Esophagus mucosa (tissue), 1 donor: ENCODE data around the gene SIVA1. TPM values are rescaled to one million over a fixed set of nuclear protein-coding genes. Genes with fewer than 3 reads are reported as not detected.

Experiments used
- ATAC-seq: fragments of 200-7000 bp; cut with Tn5 transposase; one replicate; pipeline ENCODE4 v1.9.1; 2020
- total RNA-seq: library from RNA; stranded (reverse); gene quantifications from one replicate; pipeline ENCODE4 v1.2.4, GENCODE V29; 2023
- donor health status: DM: yes; HTN: yes; CAD: no.

SIVA1 gene
- total RNA-seq, 1 donor from 2014 or later: 51.6 TPM

DNA sequence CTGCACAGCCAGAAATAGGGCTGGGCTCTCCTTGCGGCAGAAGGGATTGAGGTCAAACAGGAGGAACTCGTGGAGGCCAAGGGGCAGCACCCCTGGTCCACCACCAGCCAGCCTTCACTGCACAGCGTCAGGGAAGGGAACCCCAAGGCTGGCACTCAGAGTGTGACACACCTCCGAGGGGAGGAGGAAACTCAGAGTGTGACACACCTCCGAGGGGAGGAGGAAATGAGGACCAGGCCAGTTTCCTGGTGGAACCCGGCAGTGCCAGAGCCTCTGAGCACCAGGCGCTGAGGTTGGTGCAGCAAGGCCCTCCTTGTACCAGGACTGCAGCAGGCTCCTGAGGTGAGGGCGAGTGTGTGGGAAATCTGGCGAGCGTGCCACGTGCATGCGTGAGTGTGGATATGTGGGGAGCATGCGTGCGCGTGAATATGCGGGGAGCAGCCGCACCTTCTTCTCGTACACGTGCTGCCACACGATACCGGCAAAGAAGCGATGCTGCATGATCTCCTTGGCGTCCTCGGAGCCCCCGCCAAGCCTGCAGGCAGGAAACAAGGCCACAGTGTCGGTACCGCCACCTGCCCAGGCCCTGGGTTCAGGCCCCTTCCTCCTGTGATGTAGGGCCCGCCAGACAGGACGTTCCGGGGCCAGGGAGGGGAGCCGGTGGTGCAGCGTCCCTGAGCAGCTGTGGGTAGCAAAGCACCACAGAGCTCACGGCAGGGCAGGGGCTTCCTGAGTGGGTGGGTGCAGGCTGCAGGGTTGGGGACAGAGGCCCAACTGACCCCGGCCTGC is 19.2 kb downstream of the SIVA1 start:
- peak; percentile 55 for ATAC-seq

DNA sequence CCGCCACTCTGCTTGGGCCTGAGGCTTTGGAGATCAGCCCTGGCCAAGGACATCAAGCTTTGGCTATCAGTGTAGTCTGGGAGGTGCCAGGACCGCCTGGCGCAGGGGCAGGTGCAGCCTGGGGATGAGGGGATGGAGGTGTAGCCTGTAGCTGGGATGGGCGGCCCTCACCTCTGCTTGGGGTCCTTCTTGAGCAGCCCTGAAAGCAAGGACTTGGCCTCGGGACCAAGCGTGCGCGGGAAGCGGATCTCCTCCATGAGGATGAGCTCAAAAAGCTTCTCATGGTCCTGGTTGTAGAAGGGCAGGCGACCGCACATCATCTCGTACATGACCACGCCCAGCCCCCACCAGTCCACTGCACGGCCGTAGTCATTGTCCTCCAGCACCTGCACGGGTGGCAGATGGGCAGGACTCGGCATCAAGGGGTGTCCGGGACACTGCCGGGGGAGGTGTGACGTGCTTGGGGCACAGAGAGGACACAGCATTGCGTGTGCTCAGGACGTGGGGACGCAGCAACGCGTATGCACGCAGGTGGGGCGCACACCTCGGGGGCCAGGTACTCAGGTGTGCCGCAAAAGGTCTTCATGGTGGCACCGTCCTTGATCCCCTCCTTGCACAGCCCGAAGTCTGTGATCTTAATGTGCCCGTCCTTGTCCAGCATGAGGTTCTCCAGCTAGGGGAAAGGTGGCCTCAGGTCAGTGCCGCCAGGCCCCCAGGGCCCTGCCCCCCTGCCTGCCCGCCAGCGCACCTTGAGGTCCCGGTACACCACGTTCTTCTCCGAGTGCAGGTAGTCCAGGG is 20.0 kb downstream of the SIVA1 start:
- no peak for ATAC-seq

DNA sequence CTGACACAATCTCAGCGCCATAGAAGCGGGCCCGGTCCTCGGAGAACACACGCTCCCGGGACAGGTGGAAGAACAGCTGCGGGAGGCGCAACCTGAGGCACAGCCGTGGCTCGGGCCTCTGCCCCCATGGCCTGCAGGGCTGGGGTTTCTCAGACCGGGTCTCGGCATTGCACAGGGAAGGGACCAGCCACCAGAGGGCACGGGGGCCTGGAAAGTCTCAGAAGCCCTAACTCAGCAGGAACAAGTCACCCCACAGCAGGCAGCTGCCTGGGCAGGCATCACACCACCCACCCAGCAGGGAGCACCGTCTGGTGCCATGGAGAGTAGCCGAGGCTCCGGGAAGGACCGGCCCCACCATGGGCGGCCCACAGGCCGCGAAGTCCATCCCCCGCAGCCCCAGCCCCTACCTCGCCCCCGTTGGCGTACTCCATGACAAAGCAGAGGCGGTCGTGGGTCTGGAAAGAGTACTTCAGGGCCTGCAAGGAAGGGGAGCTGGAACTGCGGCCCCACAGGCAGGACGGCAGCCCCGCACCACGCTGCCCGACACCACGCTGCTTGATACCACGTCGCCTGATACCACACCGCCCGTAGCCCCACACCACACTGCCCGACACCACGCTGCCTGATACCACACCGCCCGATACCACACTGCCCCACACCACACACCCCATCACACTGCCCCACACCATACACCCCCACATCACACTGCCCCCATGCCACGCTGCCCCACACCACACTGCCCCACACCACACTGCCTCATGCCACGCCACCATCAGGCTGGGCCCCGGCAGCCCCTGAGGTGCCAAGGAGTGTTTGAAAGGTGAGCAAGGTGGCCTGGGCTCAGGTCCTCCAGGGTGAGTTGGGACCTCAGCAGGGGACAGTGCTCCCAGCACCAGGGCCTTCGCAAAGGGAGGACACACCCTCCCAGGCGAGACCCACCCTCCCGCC is 20.8 kb downstream of the SIVA1 start:
- ATAC-seq: no peak

DNA sequence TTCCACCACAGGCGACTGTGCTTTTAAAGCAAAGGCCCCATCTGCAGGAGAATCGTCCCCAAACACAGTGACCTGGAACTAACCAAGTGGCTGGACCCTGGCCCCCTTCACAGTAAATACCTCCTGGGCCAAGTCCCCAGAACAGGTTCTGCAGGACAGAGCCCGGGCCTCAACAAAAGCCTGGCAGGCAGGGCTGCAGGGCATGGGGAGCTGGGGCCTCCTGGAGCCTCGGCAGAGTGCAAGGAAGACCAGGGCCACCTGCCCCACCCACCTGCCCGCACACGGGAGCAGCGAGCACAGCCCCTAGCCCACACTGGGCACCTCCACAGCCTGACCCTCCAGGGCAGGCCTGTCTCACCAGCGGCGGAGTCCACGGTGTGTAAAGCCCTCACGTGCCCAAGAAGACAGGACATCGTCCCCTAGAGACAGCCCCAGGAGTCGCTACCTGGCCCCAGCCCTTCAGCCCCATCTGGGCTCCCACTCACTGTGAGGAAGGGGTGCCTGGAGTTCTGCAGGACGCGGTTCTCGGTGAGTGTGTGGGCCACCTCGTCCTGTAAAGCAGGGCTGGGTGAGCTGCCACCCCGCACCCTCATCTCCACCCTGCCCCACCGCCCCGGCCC is 21.6 kb downstream of the SIVA1 start:
- peak; percentile 13 for ATAC-seq

DNA sequence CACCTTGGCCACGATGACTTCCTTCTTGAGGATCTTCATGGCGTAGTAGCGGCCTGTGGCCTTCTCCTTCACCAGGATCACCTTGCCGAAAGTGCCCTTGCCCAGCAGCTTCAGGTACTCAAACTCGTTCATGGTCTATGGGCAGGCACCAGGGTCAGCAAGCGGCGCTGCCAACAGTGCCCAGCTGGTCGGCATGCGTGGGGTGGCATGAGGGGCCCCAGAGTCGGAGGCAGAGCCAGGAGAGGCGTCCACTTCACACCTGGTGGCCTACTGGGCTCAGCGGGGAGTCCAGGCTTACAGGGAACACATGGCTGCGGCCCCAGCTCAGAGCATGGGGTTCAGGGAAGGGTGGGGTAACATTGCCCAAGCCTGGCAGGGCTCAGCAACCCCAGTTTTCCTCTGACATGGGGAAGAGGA is 22.1 kb downstream of the SIVA1 start:
- no peak for ATAC-seq

DNA sequence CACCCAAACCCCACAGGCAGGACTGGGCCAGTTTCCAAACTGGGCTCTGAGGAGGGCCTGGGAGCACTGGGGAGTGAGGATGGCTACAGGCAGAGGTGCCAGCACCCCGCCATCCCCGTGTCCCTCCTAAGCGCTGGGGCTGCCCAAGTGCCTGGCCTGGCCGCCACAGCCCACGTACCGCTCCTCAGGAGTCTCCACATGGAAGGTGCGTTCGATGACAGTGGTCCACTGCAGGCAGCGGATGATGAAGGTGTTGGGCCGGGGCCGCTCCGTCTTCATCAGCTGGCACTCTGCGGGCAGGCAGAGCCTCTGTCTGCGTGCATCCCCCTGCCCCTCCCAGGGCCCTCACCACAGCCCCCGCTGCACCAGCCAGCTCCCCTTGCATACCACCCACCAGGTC is 23.5 kb downstream of the SIVA1 start:
- ATAC-seq: no peak

DNA sequence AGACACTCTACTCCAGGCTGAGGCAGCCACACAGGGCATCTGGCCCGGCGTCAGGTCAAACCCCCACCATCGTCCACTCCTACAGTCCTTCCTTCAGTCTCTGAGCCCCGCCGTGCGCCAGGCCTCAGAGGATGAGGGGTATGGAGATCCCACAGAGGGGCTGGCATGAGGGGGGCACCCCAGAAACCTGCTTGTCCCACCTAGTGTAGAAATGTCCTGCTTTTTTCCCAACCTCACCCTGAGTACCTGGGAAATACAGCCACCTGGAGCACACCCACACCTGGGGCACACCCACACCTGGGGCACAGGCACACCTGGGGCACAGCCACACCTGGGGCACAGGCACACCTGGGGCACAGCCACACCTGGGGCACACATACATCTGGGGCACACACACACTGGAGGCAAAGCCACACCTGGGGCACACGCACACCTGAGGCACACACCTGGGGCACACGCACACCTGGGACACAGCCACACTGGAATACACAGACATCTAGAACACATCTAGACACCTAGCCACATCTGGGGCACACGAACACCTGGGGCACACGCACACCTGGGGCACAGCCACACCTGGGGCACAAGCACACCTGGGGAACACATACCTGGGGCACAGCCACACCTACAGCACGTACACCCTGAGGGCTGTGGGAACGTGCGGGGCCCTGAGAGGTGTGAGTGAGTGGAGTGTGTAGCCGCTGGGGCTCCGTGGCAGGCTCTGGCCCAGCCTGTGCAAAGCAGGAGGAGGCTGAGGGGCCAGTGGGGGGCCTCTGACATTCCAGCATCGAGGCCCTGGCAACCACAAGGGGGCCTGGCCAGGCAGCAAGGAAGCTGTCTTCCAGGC is 24.2 kb downstream of the SIVA1 start:
- ATAC-seq: no peak

DNA sequence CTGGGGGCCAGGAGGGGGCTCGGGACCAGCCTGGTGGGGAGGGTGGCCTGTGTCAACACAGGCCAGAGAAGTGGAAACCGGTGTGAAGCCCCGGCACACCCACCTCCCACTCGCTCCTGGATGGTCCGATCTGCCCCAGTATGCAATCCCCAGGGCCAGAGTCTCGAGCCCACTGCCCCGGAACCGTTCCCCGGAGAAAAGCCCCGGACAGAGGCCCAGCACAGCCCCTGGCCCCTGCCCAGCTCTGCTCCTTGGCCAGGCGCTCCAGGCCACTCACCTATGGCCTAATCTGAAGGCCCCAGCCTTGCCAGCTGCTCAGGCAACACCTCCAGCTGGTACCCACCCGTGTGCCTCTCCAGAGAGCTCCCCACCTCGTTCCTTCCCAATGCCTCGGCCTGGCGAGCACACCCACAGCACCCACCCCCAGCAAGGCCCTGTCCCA is 24.9 kb downstream of the SIVA1 start:
- ATAC-seq: no peak

DNA sequence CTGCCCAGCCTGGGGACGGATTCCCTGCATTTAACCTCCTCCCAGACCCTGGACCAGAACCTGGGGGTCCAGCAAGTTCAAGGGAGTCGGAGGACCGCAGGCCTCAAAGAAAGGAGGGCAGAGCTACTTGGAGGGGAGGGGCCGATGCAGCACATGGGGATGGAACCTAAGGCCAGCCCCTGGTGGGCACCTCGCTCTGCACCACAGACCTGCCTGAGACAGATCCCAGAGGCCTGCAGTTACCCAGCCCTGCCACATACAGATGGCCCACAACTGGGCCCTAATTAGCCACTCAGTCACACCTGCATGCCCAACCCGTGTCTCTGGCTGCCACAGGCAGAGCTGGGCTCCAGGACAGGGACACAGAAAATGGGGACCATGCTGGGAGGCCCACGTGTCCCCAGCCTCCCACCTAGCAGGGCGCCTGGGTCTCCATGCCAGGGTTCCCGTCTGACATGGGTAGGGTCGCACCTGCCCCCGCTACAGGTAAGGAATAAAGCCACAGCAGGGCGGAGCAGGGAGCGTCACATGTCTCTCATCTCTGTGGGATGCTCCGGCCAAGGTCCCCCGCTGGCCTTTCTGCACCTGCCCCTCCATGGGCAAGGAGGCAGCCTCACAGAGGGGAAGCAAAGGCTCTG is 25.9 kb downstream of the SIVA1 start:
- ATAC-seq: no peak

DNA sequence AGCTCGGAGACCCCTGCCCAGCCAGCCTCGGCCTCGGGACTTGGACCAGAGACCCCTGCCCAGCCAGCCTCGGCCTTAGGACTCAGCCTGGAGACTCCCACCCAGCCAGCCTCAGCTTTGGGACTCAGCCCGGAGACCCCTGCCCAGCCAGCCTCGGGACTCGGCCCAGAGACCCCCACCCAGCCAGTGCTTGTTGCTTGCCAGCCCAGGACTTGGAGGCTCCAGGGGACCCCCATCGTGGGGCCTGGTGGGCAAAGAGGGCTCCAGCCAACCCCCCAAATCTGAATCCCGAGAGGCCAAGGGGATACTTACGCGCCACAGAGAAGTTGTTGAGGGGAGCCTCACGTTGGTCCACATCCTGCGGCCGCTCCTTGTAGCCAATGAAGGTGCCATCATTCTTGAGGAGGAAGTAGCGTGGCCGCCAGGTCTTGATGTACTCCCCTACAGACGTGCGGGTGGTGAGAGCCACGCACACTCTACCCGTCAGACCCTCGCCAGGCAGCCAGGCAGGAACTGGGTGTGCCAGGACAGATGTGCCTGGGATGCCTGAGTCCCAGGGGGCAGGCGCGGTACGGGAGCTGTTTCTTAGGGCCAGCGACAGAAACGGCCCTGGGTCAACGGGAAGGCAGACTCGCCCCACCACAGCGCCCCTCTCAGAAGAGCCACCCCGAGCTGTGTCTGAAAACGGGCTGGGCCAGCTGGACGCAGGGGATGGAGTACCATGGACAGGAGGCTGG is 27.0 kb downstream of the SIVA1 start:
- no peak for ATAC-seq

DNA sequence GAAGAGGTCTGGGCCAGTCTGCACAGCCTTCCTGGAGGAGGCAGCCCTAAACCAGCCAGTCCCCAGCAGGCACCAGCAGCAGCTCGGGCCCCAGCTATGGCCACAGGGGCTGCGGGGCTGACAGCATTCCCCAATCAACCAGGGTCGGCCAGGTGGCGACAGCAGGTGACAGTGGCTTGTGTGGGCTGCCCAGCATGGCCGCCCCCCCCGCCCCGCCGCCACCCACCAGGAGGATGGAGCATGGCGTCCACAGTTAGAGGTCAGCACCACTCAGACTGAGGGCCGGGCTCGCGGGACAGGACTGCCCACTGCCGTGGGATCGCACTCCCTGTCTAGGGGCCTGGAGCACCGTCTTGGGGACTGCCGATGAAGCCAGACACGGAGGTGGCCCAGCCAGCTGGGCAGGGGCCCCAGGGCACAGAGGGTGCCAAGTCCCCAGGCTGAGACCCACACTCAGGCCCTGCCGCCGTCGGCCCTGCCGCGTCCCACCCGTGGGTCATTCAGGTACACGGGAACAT is 27.6 kb downstream of the SIVA1 start:
- ATAC-seq: no peak

DNA sequence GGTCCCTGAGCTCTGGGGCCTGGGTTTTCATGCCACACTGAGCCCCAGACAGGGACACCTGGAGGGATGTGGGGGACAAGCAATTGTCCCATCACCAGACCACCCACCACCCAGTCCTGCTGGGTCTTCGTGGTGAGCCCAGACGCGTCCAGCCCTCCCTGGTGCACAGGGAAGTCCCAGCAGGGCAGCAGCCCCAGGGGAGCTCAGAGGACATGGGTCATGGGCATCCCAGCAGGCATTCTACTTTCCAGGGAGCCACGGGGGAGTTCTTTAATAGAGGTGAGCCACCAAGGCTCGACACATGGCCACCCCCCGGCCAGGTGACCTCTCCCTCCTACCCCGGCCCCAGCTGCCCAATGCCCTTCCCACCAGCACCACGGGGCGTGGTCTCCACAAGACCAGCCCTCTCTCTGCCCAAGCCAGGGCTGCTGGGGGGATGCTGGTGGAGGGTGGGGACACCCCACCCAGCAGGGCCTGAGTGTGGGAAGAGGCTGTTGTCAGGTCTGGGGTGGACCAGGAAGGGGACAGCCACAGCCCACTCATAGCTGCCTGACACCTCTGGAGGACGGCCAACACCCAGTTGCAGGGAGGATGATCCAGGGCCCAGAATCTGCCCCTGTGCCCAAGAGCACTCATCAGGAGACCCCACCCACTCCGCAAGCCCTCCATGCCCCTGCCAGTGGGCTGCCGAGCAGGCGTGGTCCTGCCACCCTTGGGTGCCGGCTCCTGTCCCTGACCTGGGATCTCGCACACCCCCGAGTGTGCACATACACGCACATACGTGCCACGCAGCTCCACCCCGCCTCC is 28.5 kb downstream of the SIVA1 start:
- ATAC-seq: no peak

DNA sequence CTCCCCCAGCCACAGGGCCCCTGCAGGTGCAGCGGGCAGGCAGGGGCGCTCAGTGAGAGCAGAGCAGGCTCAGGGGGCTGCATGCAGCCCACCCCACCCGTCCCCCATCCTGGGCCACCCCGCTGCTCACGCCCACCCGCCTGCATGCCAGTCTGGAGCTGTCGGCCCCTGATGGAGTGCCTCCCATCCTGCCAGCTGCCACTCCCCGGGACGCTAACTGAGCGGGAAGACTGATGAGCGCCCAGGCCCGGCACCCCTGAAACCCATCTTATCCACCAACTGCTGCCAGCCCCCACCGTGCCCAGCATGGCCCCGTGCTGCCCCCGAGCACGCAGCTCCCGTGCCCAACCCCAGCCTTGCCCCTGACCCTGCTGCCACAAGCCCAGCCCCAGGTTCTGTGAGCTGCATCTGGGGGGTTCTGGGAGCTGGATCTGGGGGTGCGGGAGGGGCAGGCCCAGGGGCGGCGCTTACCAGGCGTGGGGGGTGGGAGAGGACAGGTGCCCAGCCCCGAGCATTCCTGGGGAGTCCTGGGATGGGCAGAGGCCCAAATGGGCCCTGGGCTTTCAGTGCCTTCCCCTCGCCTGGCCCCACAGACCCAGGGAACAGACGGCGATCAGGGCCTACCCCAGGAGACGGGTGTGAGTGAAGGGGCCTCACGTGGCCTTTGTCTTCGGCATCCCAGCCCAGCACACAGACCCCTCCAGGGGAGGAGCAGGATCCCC is 29.3 kb downstream of the SIVA1 start:
- no peak for ATAC-seq

DNA sequence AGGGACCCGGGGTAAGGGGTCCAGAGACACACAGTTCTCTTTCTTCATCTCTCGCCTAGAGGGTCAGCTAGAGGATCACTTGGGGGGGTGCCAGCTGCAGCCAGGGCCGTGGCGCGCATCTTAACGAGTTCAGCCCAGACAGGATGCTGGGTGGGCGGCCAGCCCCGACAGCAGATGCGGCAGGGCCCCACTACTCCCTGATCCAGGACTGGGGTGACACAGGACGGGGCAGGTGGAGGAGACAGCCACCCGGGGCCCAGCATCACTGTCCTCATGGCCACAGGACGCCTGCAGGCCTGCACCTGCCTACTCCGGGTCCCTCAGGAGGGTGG is 29.8 kb downstream of the SIVA1 start:
- no peak for ATAC-seq

DNA sequence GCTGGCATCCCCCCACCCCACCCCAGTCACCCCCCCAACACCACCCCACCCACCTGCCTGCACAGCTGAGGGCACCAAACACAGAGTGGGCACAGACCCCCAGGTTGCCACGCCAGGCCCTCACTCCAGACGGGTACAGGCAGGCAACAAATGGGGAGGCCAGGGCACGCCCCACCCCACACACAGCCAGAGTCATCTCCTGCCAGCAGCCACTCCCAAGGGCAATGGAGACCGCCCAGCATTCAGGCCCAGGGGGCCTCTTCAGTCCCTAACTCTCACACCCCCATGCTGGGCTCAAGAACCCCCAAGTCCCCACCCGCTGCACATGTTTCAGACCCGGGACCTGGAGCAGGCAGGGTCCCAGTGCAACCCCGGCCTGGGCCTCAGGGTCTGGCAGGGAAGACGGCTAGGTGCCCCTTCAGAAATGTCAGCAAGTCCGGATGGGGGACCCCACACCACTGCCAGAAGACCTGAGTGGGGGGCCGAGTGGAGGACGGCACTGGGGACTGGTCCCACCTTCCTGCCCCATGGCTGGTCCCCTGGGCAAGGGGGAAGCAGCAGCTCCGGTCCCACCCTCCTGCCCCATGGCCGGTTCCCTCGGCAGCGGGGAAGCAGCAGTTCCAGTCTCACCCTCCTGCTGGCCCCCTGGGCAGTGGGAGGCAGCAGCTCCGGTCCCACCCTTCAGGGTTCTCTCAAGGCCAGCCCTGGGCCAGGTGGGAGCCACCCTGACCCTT is 30.7 kb downstream of the SIVA1 start:
- peak; percentile 3 for ATAC-seq

DNA sequence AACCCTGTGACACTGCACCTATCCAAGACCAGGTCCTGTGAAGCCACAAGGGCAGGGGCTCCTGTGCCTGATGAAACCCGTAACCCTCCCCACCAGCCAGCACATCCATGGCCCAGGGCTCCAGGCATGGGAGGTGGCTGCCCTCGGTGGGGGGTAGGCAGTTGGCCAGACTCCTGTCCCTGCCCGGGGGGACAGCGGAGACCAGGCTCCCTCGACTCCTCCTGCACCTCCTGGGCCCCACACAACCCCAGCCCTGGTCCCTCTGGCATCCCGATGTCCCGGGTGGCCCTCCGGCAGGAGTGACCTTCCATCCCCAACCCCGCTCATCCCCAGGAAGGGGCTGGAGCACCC is 31.2 kb downstream of the SIVA1 start:
- ATAC-seq: no peak

DNA sequence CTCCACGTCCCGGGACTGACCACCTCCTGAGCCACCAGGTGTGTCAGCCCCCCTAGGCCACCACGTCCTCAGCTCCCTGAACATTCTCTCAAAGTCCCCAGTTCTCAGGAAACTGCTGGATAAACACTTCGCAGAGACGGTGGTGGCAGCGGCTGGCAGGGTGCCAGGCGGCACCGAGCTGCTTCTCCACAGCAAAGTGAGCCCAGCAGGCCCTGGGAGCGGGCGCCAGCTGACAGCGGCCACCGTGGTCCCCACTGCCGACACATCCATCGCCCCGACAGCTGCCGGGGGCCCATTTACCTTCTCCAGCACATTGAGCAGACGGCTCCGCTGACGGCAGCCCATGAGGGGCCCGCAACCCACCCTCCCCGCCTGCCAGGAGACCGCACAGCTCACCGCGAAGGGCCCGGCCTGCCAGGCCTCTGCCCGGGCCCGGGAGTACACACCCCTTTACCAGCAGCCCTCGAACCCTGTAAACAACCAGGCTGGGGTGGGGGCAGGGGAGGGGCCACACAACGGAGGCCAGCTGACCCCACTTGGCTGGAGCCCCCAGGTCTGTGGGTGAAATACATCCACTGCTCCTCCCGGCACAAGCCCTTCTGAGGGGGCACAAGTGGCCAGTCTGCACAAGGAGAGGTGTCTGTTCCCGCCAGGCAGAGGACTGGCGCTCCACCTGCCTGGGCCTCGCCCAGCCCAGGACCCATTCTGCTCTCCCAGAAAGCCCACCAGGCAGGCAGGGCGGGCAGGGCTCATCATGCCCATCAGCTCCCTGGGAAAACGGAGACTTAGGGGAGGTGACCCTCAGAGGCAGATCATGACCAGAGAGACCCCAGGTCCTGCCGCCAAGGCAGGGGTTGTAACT is 32.1 kb downstream of the SIVA1 start:
- no peak for ATAC-seq
